ENCODE data around the gene C1QTNF3. TPM values are rescaled to one million over a fixed set of nuclear protein-coding genes. Genes with fewer than 3 reads are reported as not detected.

Gene C1QTNF3
- total and polyA plus RNA-seq, 2 experiments from 2014 or later, result 1.7 to 2.0 TPM

DNA sequence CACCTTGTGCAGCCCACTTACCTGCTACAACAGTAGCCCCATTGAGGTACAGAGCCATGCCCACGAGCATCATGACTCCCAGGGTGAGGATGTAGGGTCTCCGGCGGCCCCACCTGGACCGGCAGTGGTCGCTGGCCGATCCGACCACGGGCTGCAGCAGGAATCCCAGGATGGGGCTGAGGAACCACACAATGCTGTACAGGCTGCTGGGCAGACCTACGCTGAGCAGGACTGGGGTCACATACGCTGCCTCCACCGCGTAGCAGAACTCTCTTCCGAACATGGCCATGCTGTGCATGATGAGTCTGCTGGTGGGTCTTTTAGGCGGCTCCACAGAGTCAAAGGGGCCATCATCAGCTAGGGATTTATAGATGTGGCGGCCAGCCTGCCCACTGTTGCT lies 58.8 kb downstream of the C1QTNF3 start:
- Histone ChIP-seq H3K36me3 (ENCODE audit: insufficient read depth) (no peaks in the 10 kb centered on the region; the same call in 1 of the 2 replicates), H3K27ac (ENCODE audit: low read depth) (no peak overlapping the region), H3K4me3 (no peak overlapping the region), H3K4me2 (no peak overlapping the region), H3K4me1 (ENCODE audit: insufficient read depth) (peaks cover 18% of the 10 kb centered on the region), H3K9me2 (ENCODE audit: insufficient read depth) (peaks cover 18% of the 10 kb centered on the region), H3K27me3 (ENCODE audit: insufficient read depth) (no peaks in the 10 kb centered on the region), H4K20me1 (replicated peaks; ENCODE audit: insufficient read depth) (no peaks in the 10 kb centered on the region), H3K79me2 (replicated peaks; ENCODE audit: insufficient read depth) (no peaks in the 10 kb centered on the region), H2AFZ (no peak overlapping the region), H3F3A (replicated peaks; ENCODE audit: low read depth) (peaks cover 12% of the 10 kb centered on the region)
- no peaks in the 10 kb centered on the region; the same call in 2 of the 3 replicates for H3K9me3 Mint-ChIP-seq
- no peak for ATAC-seq
- peaks cover 22% of the 10 kb centered on the region for H3K36me3 Mint-ChIP-seq (ENCODE audit: low read depth)
- no peaks in the 10 kb centered on the region for H3K27me3 Mint-ChIP-seq (ENCODE audit: insufficient read depth, low read depth, poor library complexity)
- no peak overlapping the region for H3K27ac Mint-ChIP-seq
- TF ChIP-seq NANOG (IDR thresholded peaks at IDR 0.05; ENCODE audit: borderline replicate concordance) (no peak), POLR2AphosphoS5 (IDR thresholded peaks at IDR 0.05; ENCODE audit: low read depth) (no peak), REST (IDR thresholded peaks at IDR 0.05; ENCODE audit: unreplicated experiment) (no peak), ZNF114 (CRISPR knock-in tag; IDR thresholded peaks at IDR 0.05) (no peak)
- no peak for DNase-seq (ENCODE audit: low spot score)
- peaks cover 5% of the 10 kb centered on the region for H3K4me1 Mint-ChIP-seq
- no peak overlapping the region for H3K4me3 Mint-ChIP-seq

GRCh38 chr5:33981408-33982162 lies 61.4 kb downstream of the C1QTNF3 start:
- Mint-ChIP-seq H3K9me3 (no peaks in the 10 kb centered on the region; the same call in 2 of the 3 replicates), H3K36me3 (ENCODE audit: low read depth) (no peaks in the 10 kb centered on the region), H3K4me1 (peaks cover 28% of the 10 kb centered on the region), H3K27me3 (ENCODE audit: insufficient read depth, low read depth, poor library complexity) (no peaks in the 10 kb centered on the region), H3K27ac (no peak overlapping the region), H3K4me3 (no peak overlapping the region)
- Histone ChIP-seq H3K4me3 (no peak overlapping the region), H3K9me2 (ENCODE audit: insufficient read depth) (peaks cover 20% of the 10 kb centered on the region), H3K79me2 (replicated peaks; ENCODE audit: insufficient read depth) (no peaks in the 10 kb centered on the region), H3K4me2 (peak overlapping the region; percentile 37; the same call in 1 of the 2 replicates), H2AFZ (no peak overlapping the region), H3F3A (replicated peaks; ENCODE audit: low read depth) (peaks cover 12% of the 10 kb centered on the region), H3K27me3 (ENCODE audit: insufficient read depth) (no peaks in the 10 kb centered on the region), H3K36me3 (ENCODE audit: insufficient read depth) (no peaks in the 10 kb centered on the region), H3K27ac (ENCODE audit: low read depth) (no peak overlapping the region), H4K20me1 (replicated peaks; ENCODE audit: insufficient read depth) (no peaks in the 10 kb centered on the region), H3K4me1 (ENCODE audit: insufficient read depth) (peaks cover 44% of the 10 kb centered on the region)
- ATAC-seq, result no peak
- DNase-seq (ENCODE audit: low spot score), result peak; percentile 32
- TF ChIP-seq POLR2AphosphoS5 (IDR thresholded peaks at IDR 0.05; ENCODE audit: low read depth) (no peak), CREB1 (CRISPR knock-in tag; IDR thresholded peaks at IDR 0.05; ENCODE audit: low read depth) (no peak), CTCF (conservative IDR thresholded peaks at IDR 0.05; ENCODE audit: low read depth in 2 of 2) (no peak)

Measured in GM23338 (cell line).